H9 (cell line): ENCODE data around the gene CAMTA1. TPM values are rescaled to one million over a fixed set of nuclear protein-coding genes. Genes with fewer than 3 reads are reported as not detected.

Experiments used
- DNase-seq: peaks from one replicate; pipeline ENCODE4 v3.0.0-alpha.2; 2017
- H2AFZ ChIP-seq: one replicate; pipeline ENCODE4 v1.6.1; 2013; ENCODE audit warnings: mild to moderate bottlenecking, low read length, control low read depth, moderate library complexity
- H2AK5ac ChIP-seq: 2 replicates; pipeline ENCODE4 v1.6.1; 2013; ENCODE audit warnings: low read length, control low read depth, mixed read lengths; ENCODE audit not compliant: insufficient read length
- H2BK120ac ChIP-seq: one replicate; pipeline ENCODE4 v1.6.1; 2013; ENCODE audit warnings: low read depth, mild to moderate bottlenecking, low read length, control low read depth, inconsistent platforms; ENCODE audit not compliant: poor library complexity, severe bottlenecking
- H2BK12ac ChIP-seq: 2 replicates; pipeline ENCODE4 v1.6.1; 2013; ENCODE audit warnings: low read length, control low read depth, mixed read lengths, low read depth; ENCODE audit not compliant: insufficient read length
- H2BK15ac ChIP-seq: 2 replicates; pipeline ENCODE4 v1.6.1; 2013; ENCODE audit warnings: low read depth, low read length, control low read depth
- H2BK20ac ChIP-seq: one replicate; pipeline ENCODE4 v1.6.1; 2013; ENCODE audit warnings: low read depth, mild to moderate bottlenecking, low read length, control low read depth, inconsistent platforms; ENCODE audit not compliant: poor library complexity, severe bottlenecking
- H2BK5ac ChIP-seq: 2 replicates; pipeline ENCODE4 v1.6.1; 2013; ENCODE audit warnings: low read length, control low read depth, mixed read lengths; ENCODE audit not compliant: insufficient read length
- H3K14ac ChIP-seq: 2 replicates; pipeline ENCODE4 v1.6.1; 2013; ENCODE audit warnings: low read length, control low read depth; ENCODE audit not compliant: insufficient read depth
- H3K18ac ChIP-seq: 2 replicates; pipeline ENCODE4 v1.6.1; 2013; ENCODE audit warnings: low read depth, mild to moderate bottlenecking, mixed read lengths, low read length, control low read depth; ENCODE audit not compliant: insufficient read length
- H3K23ac ChIP-seq: 2 replicates; pipeline ENCODE4 v1.6.1; 2013; ENCODE audit warnings: low read length, control low read depth, mixed read lengths, low read depth; ENCODE audit not compliant: insufficient read length
- H3K23me2 ChIP-seq: 2 replicates; pipeline ENCODE4 v1.6.1; 2013; ENCODE audit warnings: low read depth, mild to moderate bottlenecking, mixed read lengths, low read length, control low read depth; ENCODE audit not compliant: insufficient read length, poor library complexity, severe bottlenecking
- H3K27ac ChIP-seq: 2 replicates; pipeline ENCODE4 v1.5.1; 2013; ENCODE audit warnings: low read length, control low read depth, mixed read lengths, low read depth; ENCODE audit not compliant: insufficient read length
- H3K27me3 ChIP-seq: 2 replicates; pipeline ENCODE4 v1.6.1; 2013; ENCODE audit warnings: low read length, control low read depth, inconsistent platforms; ENCODE audit not compliant: insufficient read depth
- H3K4ac ChIP-seq: 2 replicates; pipeline ENCODE4 v1.6.1; 2013; ENCODE audit warnings: low read depth, mild to moderate bottlenecking, control low read depth, inconsistent platforms, low read length, moderate library complexity
- H3K4me1 ChIP-seq: 2 replicates; pipeline ENCODE4 v1.6.1; 2013; ENCODE audit warnings: low read length, control low read depth, inconsistent platforms; ENCODE audit not compliant: insufficient read depth
- H3K4me2 ChIP-seq: 2 replicates; pipeline ENCODE4 v1.6.1; 2013; ENCODE audit warnings: low read length, control low read depth, mixed read lengths; ENCODE audit not compliant: insufficient read length, insufficient read depth
- H3K56ac ChIP-seq: 2 replicates; pipeline ENCODE4 v1.6.1; 2013; ENCODE audit warnings: low read depth, mild to moderate bottlenecking, mixed read lengths, low read length, control low read depth; ENCODE audit not compliant: insufficient read length
- H3K79me1 ChIP-seq: 2 replicates; pipeline ENCODE4 v1.6.1; 2013; ENCODE audit warnings: low read depth, mild to moderate bottlenecking, moderate library complexity, low read length, control low read depth, inconsistent platforms; ENCODE audit not compliant: insufficient read depth, poor library complexity, severe bottlenecking
- H3K79me2 ChIP-seq: 2 replicates; pipeline ENCODE4 v1.6.1; 2013; ENCODE audit warnings: low read length, control low read depth, inconsistent platforms; ENCODE audit not compliant: insufficient read depth
- H3K9ac ChIP-seq: 2 replicates; pipeline ENCODE4 v1.6.1; 2013; ENCODE audit warnings: low read length, control low read depth, mixed read lengths; ENCODE audit not compliant: insufficient read length; ENCODE audit errors: extremely low read depth
- H3K9me3 ChIP-seq: one replicate; pipeline ENCODE4 v1.6.1; 2013; ENCODE audit warnings: low read depth, low read length, inconsistent platforms; ENCODE audit not compliant: control insufficient read depth
- H3T11ph ChIP-seq: one replicate; pipeline ENCODE4 v1.6.1; 2013; ENCODE audit warnings: mild to moderate bottlenecking, low read length, control low read depth, inconsistent platforms
- H4K20me1 ChIP-seq: one replicate; pipeline ENCODE4 v1.6.1; 2013; ENCODE audit not compliant: control insufficient read depth, insufficient read length, insufficient read depth
- H4K5ac ChIP-seq: 2 replicates; pipeline ENCODE4 v1.6.1; 2013; ENCODE audit warnings: low read depth, mild to moderate bottlenecking, mixed read lengths, low read length, control low read depth; ENCODE audit not compliant: insufficient read length
- H4K8ac ChIP-seq: replicated peaks from 2 replicates; pipeline ENCODE4 v1.6.1; 2013; ENCODE audit warnings: low read length, control low read depth, mixed read lengths, low read depth; ENCODE audit not compliant: insufficient read length
- H4K91ac ChIP-seq: 2 replicates; pipeline ENCODE4 v1.6.1; 2013; ENCODE audit warnings: low read depth, mild to moderate bottlenecking, moderate library complexity, mixed read lengths, low read length, control low read depth; ENCODE audit not compliant: insufficient read length
- H3K27ac Mint-ChIP-seq, 3 experiments: 2 replicates in 2 of 3; 3 replicates in 1 of 3; pipeline ENCODE4 v1.8.0; 2020 to 2021; ENCODE audit warnings: mixed read lengths in 3 of 3, mild to moderate bottlenecking in 1 of 3, moderate library complexity in 1 of 3
- H3K27me3 Mint-ChIP-seq: 2 replicates; pipeline ENCODE4 v1.8.0; 2021; ENCODE audit warnings: low read depth, mild to moderate bottlenecking, moderate library complexity, mixed read lengths
- H3K36me3 Mint-ChIP-seq, 3 experiments: 2 replicates in 2 of 3; 3 replicates in 1 of 3; pipeline ENCODE4 v1.8.0; 2020 to 2021; ENCODE audit warnings: low read depth in 3 of 3, mixed read lengths in 3 of 3; ENCODE audit not compliant: insufficient read depth in 1 of 3
- H3K4me1 Mint-ChIP-seq, 2 experiments: 2 replicates each; pipeline ENCODE4 v1.8.0; 2020; ENCODE audit warnings: mixed read lengths in 2 of 2
- H3K4me3 Mint-ChIP-seq, 2 experiments: 2 replicates in 1 of 2; 3 replicates in 1 of 2; pipeline ENCODE4 v1.8.0; 2020 to 2021; ENCODE audit warnings: mild to moderate bottlenecking in 2 of 2, mixed read lengths in 2 of 2, moderate library complexity in 1 of 2
- H3K9me3 Mint-ChIP-seq, 2 experiments: 2 replicates in 1 of 2; 3 replicates in 1 of 2; pipeline ENCODE4 v1.8.0; 2020; ENCODE audit warnings: mild to moderate bottlenecking in 2 of 2, mixed read lengths in 2 of 2, moderate library complexity in 1 of 2
- CTCF ChIP-seq: fragments of 200-600 bp; sonication (generic); conservative IDR thresholded peaks from 3 replicates; pipeline ENCODE4 v1.8.0; 2021; ENCODE audit warnings: antibody characterized with exemption, mild to moderate bottlenecking
- WGBS: extraction: QIAGEN DNeasy Blood & Tissue Kit; methylation state at CpG from one replicate; pipeline ENCODE4 v1.1.7; 2013; ENCODE audit warnings: missing lambda C conversion rate, low lambda C conversion rate, mixed read lengths; ENCODE audit not compliant: insufficient read length; ENCODE audit errors: extremely low coverage; 5-methylcytosine and 5-hydroxymethylcytosine counted together
- total RNA-seq: library from RNA; stranded (reverse); gene quantifications from 2 replicates; pipeline ENCODE4 v1.2.1, GENCODE V29; 2021

The CAMTA1 gene
- total RNA-seq, 1 experiment from 2014 or later: 115 TPM

GRCh38 chr1:7018826-7019225 is 233.6 kb downstream of the CAMTA1 start:
- H3K36me3 Mint-ChIP-seq: no peaks in the 10 kb centered on the region

More at GRCh38 chr1:7018826-7019225, 233.6 kb downstream of the CAMTA1 start:
- H3K4ac ChIP-seq: no peak overlapping the region
- TF ChIP-seq CTCF: no peak
- H2BK15ac ChIP-seq: no peak overlapping the region
- H3K4me2 ChIP-seq: no peak overlapping the region
- DNase-seq: no peak
- Mint-ChIP-seq H3K27me3 (peaks cover 4% of the 10 kb centered on the region), H3K9me3 (no peaks in the 10 kb centered on the region), H3K4me1 (peaks cover 9 to 13% of the 10 kb centered on the region in 2 experiments), H3K4me3 (no peak overlapping the region), H3K27ac (no peak overlapping the region; a peak in 2 of 7 replicates)
- H4K91ac ChIP-seq: no peak overlapping the region
- no peaks in the 10 kb centered on the region for H3K23me2 ChIP-seq
- no peak overlapping the region for H3K18ac ChIP-seq
- no peaks in the 10 kb centered on the region for H4K20me1 ChIP-seq
- no peak overlapping the region for H2BK20ac ChIP-seq
- H3K27ac ChIP-seq: no peak overlapping the region
- H3K79me1 ChIP-seq: no peaks in the 10 kb centered on the region
- no peak overlapping the region for H2BK120ac ChIP-seq
- H3K79me2 ChIP-seq: no peaks in the 10 kb centered on the region
- no peak overlapping the region for H2AFZ ChIP-seq
- peaks cover 3% of the 10 kb centered on the region for H3K4me1 ChIP-seq
- H3K56ac ChIP-seq: no peak overlapping the region
- no peak overlapping the region for H3T11ph ChIP-seq
- no peak overlapping the region for H4K5ac ChIP-seq
- no peak overlapping the region for H2BK12ac ChIP-seq
- H3K23ac ChIP-seq: no peak overlapping the region
- WGBS: no CpG with 5 or more reads among the region's 14 CpGs
- no peak overlapping the region for H3K9ac ChIP-seq
- H2AK5ac ChIP-seq: no peak overlapping the region
- H3K14ac ChIP-seq: no peak overlapping the region
- H3K27me3 ChIP-seq: no peaks in the 10 kb centered on the region
- H3K9me3 ChIP-seq: no peaks in the 10 kb centered on the region
- H2BK5ac ChIP-seq: no peak overlapping the region
- no peak overlapping the region for H4K8ac ChIP-seq
